IPS-20b (cell line): ENCODE data around the gene OPA3.

ENCODE experiments used
- H3K27ac ChIP-seq: one replicate; pipeline ENCODE4 v1.5.1; 2013; ENCODE audit warnings: low read length
- H3K27me3 ChIP-seq: 2 replicates; pipeline ENCODE4 v1.6.1; 2013; ENCODE audit warnings: mild to moderate bottlenecking, low read length, inconsistent platforms; ENCODE audit not compliant: insufficient read depth
- H3K36me3 ChIP-seq: 2 replicates; pipeline ENCODE4 v1.6.1; 2013; ENCODE audit warnings: low read depth, mild to moderate bottlenecking, inconsistent platforms, low read length, moderate library complexity; ENCODE audit not compliant: insufficient read depth
- H3K4me1 ChIP-seq: 2 replicates; pipeline ENCODE4 v1.6.1; 2013; ENCODE audit warnings: mild to moderate bottlenecking, control low read depth, inconsistent platforms, low read length, moderate library complexity; ENCODE audit not compliant: insufficient read depth
- H3K4me3 ChIP-seq: 2 replicates; pipeline ENCODE4 v1.5.1; 2013; ENCODE audit warnings: mild to moderate bottlenecking, low read length, inconsistent platforms
- H3K9ac ChIP-seq: 2 replicates; pipeline ENCODE4 v1.6.1; 2013; ENCODE audit warnings: low read depth, mild to moderate bottlenecking, inconsistent platforms, low read length, moderate library complexity
- H3K9me3 ChIP-seq: 2 replicates; pipeline ENCODE4 v1.6.1; 2013; ENCODE audit warnings: mild to moderate bottlenecking, low read depth, low read length, inconsistent platforms; ENCODE audit not compliant: insufficient read depth

OPA3 gene

DNA sequence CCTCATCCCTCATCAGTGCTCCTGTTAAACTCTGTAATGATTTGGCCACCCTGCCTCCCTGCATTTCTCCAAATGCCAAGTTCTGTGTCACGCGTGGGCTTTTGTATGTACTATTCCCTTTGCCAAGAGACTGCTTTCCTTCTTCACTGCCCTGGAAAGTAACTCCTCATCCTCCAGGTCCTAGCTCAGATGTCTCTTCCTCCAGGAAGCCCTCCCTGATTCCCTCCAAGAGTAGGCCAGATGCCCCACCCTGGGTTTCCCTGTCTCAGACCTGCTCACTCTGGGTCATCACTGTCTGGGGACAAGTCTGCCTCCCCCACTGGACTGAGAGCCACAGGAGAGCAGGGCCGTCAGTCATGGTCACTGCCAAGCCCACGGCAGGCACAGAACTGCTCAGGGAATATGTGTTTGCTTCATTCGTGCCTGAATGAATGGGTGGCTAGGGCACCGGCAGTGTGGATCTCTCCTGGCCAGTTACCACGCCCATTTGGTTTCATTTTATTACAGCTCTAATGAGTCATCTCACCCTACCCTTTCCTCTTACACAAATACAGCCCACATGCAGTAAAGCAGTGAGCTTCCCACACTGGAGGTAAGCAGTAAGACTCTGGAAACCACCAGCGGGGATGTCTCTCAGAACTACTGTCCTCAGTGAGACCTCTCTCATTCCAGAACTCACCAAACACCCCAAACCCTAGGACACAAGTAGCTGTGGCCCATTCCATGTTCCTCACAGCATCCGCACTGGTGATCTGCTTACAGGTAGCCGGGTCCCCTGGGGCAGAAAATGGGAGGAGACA lies 29.5 kb upstream of the OPA3 start:
- Histone ChIP-seq H3K27me3 (no peaks in the 10 kb centered on the region), H3K9ac (no peak overlapping the region), H3K4me1 (no peaks in the 10 kb centered on the region), H3K4me3 (no peak overlapping the region), H3K27ac (no peak overlapping the region), H3K9me3 (no peaks in the 10 kb centered on the region), H3K36me3 (peaks cover 33% of the 10 kb centered on the region)

DNA sequence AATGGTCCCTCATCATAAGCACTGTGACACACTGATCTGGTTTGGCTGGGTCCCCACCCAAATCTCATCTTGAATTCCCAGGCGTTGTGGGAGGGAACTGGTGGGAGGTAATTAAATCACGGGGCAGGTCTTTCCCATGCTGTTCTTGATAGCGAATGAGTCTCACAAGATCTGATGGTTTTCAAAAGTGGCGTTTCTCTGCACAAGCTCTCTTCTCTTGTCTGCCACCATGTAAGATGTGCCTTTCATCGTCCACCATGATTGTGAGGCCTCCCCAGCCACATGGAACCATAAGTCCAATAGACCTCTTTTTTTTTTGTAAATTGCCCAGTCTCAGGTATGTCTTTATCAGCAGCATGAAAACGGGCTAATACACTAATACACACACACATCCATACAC lies 24.3 kb upstream of the OPA3 start:
- Histone ChIP-seq H3K27me3 (peaks cover 2% of the 10 kb centered on the region; the same call in 1 of the 2 replicates), H3K9me3 (no peaks in the 10 kb centered on the region), H3K27ac (no peak overlapping the region), H3K36me3 (peaks cover 37% of the 10 kb centered on the region), H3K4me1 (no peaks in the 10 kb centered on the region), H3K9ac (no peak overlapping the region), H3K4me3 (no peak overlapping the region)

DNA sequence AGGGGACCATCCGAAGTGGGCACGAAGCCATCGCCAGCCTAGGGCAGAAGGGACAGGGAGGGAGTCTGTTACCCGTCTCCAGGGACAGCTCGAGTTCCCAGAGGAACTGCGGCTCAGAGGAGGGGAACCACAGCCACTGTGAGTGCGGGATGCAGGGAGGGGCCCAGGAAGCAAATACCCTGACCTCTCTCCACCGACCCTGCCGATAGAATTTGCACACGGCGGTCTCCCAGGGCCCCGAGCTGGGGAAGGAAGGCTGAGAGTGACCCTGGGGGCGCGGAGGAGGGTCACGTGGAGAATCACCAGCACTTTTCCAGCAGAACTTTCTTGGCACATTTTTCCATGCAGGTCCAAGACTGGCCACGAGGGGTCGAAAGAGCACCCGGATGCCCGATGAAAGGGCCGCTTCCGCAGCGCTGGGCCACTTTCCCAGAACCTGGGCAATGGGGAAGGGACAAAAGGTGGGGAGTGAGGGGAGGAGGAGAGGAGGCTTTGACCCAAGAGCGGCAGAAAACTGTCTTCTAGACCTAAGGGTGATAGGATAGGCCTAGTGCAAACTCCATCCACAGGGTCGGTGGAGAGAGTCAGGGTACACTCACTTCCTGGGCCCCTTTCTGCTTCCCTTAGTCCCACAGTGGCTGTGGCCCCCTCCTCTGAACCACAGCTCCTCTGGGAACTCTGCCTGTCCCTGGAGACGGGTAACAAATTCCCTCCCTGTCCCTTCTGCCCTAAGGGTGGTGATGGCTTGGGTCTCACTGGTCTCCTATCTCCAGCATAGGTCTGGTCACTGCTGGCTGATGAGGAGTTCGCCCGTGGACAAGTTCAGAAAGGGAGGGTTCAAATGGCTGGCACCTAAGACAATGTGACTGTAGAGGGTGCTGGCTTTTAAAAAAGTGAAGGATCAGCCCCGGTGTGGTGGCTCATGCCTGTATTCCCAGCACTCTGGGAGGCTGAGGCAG lies 22.7 kb upstream of the OPA3 start:
- H3K4me3 ChIP-seq: peak overlapping the region; percentile 73
- H3K27ac ChIP-seq: peak overlapping the region; percentile 16

DNA sequence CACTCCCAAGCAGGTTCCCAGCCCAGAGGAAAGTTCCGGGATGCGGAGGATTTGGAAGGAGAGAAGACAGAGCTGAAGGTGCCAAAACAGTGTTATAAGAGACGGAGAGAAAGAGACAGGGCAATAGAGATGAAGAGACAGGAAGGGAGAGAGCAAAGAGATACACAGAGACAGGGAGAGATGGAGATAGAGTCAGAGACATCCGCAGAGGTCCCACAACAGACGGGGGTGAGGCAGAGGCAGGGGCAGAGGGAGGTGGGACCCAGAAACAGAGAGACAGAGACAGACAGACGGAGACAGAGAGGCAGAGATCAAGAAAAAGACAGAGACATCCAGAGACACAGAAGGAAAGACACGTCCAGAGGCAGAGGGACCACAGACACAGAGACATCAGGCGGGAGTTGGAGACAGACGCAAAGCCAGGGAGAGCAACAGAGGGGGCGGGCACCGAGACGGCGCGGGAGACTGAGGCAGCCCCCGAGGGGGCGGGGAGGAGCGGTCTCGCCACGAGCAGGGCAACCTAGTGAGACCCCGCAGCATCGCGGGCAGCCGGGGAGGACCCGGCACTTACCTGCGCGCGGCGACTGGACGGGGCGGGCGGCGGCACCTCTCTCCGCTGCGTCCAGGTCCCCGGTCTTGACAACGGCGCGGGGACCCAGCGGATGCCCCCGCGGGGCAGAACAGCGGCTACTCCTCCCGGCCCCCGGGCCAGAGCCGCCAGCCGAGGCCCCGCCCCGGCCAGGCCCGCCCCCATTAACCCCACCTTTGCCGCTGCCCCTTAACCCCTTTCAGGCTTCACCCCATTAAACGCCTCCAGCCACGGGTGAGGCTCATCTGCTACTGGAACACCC lies 17.1 kb upstream of the OPA3 start, which contains the start of gene GPR4:
GPR4 (minus strand) TSS at position 689 of the 851 bp plus-strand sequence. CDS start 10,346 bp downstream, outside the sequence.
- H3K4me1 ChIP-seq: peaks cover 11% of the 10 kb centered on the region; the same call in 1 of the 2 replicates
- H3K9ac ChIP-seq: no peak within 1 kb of the TSS
- H3K36me3 ChIP-seq: no peaks in the 10 kb centered on the region
- no peak within 1 kb of the TSS for H3K27ac ChIP-seq
- H3K9me3 ChIP-seq: no peaks in the 10 kb centered on the region
- peak within 1 kb of the TSS; percentile 55 for H3K4me3 ChIP-seq
- H3K27me3 ChIP-seq: peaks cover 74% of the 10 kb centered on the region

More for the DNA sequence above, 22.7 kb upstream of the OPA3 start:
- Histone ChIP-seq H3K9me3 (no peaks in the 10 kb centered on the region), H3K36me3 (peaks cover 22% of the 10 kb centered on the region), H3K4me1 (no peaks in the 10 kb centered on the region), H3K27me3 (peaks cover 18% of the 10 kb centered on the region), H3K9ac (peak overlapping the region; percentile 75; the same call in 1 of the 2 replicates)

DNA sequence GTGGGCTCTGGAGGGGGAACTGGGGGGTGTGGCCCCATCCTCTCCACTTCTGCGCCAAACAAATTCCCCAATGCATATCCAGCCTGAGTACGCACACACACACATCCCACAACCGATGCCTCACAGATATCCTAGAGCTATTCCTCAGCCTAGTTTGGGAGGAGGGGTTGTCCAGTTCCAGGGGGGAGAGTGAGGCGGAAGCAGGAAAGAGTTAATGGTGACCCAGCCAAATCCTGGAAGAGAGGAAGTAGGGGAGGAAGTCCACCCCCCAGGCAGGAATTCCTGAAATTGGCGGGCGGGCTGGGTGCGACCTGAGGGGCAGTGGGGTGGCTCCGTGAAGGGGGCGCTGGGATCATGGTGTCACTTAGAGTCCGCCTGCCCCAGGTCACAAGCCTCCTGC lies 16.5 kb upstream of the OPA3 start:
- Histone ChIP-seq H3K27me3 (peaks cover 79% of the 10 kb centered on the region), H3K36me3 (no peaks in the 10 kb centered on the region), H3K9me3 (no peaks in the 10 kb centered on the region), H3K9ac (no peak overlapping the region), H3K4me3 (no peak overlapping the region; the same call in 1 of the 2 replicates), H3K4me1 (peaks cover 11% of the 10 kb centered on the region; the same call in 1 of the 2 replicates), H3K27ac (no peak overlapping the region)

DNA sequence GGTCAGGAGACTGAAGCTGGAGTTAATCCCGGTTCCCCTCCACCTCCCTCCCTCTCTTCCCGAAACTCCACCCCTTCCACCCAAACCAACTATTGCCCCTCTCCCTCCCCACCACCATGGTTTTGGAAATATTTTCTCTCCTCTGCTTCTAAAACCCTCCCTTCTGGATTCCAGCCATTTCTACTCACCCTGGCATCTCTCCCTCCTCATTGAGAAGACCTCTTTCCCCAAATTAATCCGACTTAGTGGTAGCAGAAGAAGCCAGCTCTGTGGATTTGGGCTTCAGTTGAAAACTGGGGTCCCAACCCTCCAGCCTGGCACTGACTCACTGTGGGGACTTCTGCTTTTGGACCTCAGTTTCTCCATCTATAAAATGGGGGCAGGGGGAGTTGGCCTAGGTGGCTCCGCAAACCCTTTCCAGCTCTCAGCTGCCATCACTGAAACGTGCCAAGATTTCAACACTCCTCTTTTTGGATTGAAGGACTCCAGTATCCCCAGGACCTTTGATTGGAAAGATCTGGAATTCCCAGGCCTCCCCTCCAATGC lies 15.8 kb upstream of the OPA3 start:
- Histone ChIP-seq H3K27me3 (peaks cover 85% of the 10 kb centered on the region), H3K4me3 (no peak overlapping the region)

DNA sequence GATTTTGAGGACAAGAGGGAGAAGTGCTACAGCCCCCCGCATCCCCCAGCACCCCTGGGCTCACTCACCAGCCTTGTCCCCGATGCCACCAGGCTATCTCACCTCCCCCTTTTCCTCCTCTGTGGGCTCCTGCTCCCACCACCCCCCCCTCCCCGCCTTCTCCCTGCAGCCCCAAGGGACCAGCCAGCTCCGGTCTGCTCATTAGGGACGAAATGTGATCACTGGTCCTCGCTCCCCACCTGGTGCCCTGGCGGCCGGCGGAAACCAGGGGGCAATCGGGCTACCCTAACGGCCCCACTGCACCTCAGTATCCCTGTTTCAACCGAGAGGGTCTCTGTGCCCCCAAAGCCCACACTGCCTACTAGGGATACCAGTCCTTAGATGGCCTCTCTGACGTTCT lies 14.7 kb upstream of the OPA3 start:
- Histone ChIP-seq H3K4me1 (peaks cover 11% of the 10 kb centered on the region; the same call in 1 of the 2 replicates), H3K36me3 (no peaks in the 10 kb centered on the region), H3K9me3 (no peaks in the 10 kb centered on the region), H3K4me3 (no peak overlapping the region; the same call in 1 of the 2 replicates), H3K9ac (no peak overlapping the region), H3K27me3 (peaks cover 87% of the 10 kb centered on the region), H3K27ac (no peak overlapping the region)

More for the DNA sequence above, 15.8 kb upstream of the OPA3 start:
- peaks cover 11% of the 10 kb centered on the region; the same call in 1 of the 2 replicates for H3K4me1 ChIP-seq
- H3K9ac ChIP-seq: no peak overlapping the region
- no peaks in the 10 kb centered on the region for H3K36me3 ChIP-seq
- H3K27ac ChIP-seq: no peak overlapping the region
- no peaks in the 10 kb centered on the region for H3K9me3 ChIP-seq

DNA sequence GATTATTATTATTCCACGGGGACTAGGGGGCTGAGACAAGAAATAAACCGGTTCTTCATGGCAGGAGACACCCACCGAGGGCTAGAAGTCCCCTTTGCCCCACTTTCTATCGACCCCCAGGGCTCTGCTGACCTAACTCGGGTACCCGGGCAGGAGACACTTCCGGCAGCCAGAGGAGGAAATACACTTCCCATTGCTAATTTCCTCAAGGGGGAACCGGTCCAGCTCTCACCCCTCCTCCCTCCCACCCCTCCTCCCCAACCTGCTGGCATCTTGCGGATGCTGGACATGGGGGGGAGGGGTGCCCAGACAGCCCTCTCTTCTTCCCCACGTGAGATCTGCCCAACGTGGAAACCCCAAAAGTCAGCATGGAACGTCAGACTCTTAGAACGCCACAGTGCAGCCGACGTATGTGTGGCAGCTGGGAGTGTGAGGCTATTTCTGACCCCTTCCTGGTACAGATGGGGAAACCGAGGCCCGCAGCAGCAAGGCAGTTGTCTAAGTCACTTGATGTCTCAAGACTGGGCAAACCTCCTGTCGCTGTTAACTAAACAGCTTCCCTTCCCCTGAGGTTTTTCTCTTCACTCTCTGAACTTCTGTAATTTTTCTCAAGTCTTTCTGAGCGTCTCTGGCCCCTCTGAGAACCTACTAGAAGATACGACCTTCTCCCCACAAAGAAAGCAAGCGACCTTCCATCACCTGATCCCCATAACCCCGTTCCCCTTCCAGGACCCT lies 13.8 kb upstream of the OPA3 start:
- peak overlapping the region; percentile 70 for H3K4me3 ChIP-seq
- H3K9ac ChIP-seq: peak overlapping the region; percentile 8; the same call in 1 of the 2 replicates
- no peaks in the 10 kb centered on the region for H3K36me3 ChIP-seq
- peaks cover 80% of the 10 kb centered on the region for H3K27me3 ChIP-seq
- H3K4me1 ChIP-seq: peaks cover 11% of the 10 kb centered on the region; the same call in 1 of the 2 replicates
- H3K27ac ChIP-seq: no peak overlapping the region
- H3K9me3 ChIP-seq: no peaks in the 10 kb centered on the region

DNA sequence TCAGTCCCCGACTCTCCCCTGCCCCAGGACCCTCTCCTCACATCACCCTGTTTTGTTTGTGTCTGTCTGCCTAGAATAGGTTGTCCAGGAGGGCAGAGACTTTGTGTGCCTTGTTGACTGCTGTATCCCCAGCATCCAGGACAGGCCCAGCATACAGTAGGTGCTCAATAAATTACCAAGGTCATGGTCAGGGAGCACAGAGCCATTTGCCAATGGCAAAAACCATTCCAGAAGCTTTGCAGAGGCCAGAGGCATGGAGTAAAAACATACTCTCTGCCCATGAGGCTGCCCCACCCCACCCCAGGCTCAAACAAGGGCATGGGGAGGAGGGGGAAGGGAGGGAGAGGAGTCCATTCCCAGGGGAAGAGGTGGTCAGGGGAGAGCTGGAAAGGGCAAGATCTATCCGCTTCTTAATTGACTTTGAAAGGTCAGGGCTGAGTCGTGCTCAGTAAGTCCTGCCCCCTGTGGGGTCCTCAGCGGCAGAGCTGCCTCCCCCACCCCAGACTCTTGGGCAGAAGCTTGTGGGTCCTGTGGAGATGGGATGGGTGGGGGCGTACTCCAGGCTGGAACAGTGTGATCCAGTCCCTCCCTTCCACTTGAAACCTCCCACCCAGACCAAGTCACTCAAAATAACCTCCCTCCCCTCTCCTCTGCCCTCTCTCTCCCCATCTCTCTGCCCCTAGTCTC lies 13.0 kb upstream of the OPA3 start:
- Histone ChIP-seq H3K4me1 (peaks cover 11% of the 10 kb centered on the region; the same call in 1 of the 2 replicates), H3K36me3 (no peaks in the 10 kb centered on the region), H3K9ac (peak overlapping the region; percentile 8; the same call in 1 of the 2 replicates), H3K27me3 (peaks cover 73% of the 10 kb centered on the region), H3K27ac (no peak overlapping the region), H3K9me3 (no peaks in the 10 kb centered on the region), H3K4me3 (peak overlapping the region; percentile 70)

DNA sequence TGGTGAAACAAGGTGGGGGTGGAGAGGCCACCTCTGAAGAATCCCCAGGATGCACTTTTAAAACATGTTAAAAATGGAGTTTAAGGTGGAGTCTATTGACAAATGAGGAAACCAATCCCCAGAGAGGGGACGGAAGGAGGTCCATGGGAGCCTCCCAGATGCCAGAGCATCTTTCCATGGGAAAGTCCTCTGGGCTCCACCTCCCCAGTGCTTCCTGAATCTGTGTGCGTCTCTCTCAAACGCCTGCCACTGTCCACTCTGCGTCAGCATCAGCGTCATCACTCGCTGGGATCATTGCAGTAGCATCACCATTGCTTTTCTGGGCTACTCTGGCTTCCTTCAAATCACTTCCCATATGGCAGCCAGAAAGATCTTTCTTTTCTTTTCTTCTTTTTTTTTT lies 11.2 kb upstream of the OPA3 start:
- Histone ChIP-seq H3K9me3 (no peaks in the 10 kb centered on the region), H3K27me3 (peaks cover 73% of the 10 kb centered on the region)

More for the DNA sequence above, 11.2 kb upstream of the OPA3 start:
- Histone ChIP-seq H3K36me3 (no peaks in the 10 kb centered on the region), H3K4me3 (no peak overlapping the region), H3K4me1 (peaks cover 11% of the 10 kb centered on the region; the same call in 1 of the 2 replicates), H3K27ac (no peak overlapping the region), H3K9ac (no peak overlapping the region)
